Endothelial cell (in vitro differentiated cells): ENCODE data around the gene LAMC1. TPM values are rescaled to one million over a fixed set of nuclear protein-coding genes. Genes with fewer than 3 reads are reported as not detected.

Experiments
- DNase-seq: peaks from one replicate; pipeline ENCODE4 v3.0.0; 2021; ENCODE audit warnings: low spot score
- H3K27ac Mint-ChIP-seq: one replicate; pipeline ENCODE4 v1.8.0; 2021; ENCODE audit warnings: mixed read lengths, inconsistent platforms; ENCODE audit not compliant: unreplicated experiment
- H3K27me3 Mint-ChIP-seq: one replicate; pipeline ENCODE4 v1.8.0; 2021; ENCODE audit warnings: mild to moderate bottlenecking, moderate library complexity, mixed read lengths, inconsistent platforms; ENCODE audit not compliant: unreplicated experiment
- H3K36me3 Mint-ChIP-seq: one replicate; pipeline ENCODE4 v1.8.0; 2021; ENCODE audit warnings: mild to moderate bottlenecking, low read depth, mixed read lengths, inconsistent platforms; ENCODE audit not compliant: unreplicated experiment
- H3K4me1 Mint-ChIP-seq: one replicate; pipeline ENCODE4 v1.8.0; 2021; ENCODE audit warnings: mild to moderate bottlenecking, mixed read lengths, inconsistent platforms; ENCODE audit not compliant: unreplicated experiment
- H3K4me3 Mint-ChIP-seq: one replicate; pipeline ENCODE4 v1.8.0; 2021; ENCODE audit warnings: mild to moderate bottlenecking, mixed read lengths, inconsistent platforms; ENCODE audit not compliant: unreplicated experiment
- H3K9me3 Mint-ChIP-seq: one replicate; pipeline ENCODE4 v1.8.0; 2021; ENCODE audit warnings: mixed read lengths, inconsistent platforms; ENCODE audit not compliant: unreplicated experiment
- total RNA-seq: library from RNA; stranded (reverse); fragmentation: NEBNext Ultra II Directional; extraction: Animal tissue kit (Norgen Biotek cat#: 25700); gene quantifications from one replicate; pipeline ENCODE4 v1.2.1, GENCODE V29; 2021; ENCODE audit not compliant: unreplicated experiment
- TF ChIP-seq, protein P1 (sequence below): fragments of 200-600 bp; sonication (generic); IDR thresholded peaks from one replicate; pipeline ENCODE4 v1.5.0; 2021; ENCODE audit warnings: antibody characterized with exemption; ENCODE audit not compliant: unreplicated experiment

Gene LAMC1
- total RNA-seq, 1 donor from 2014 or later, result 265 TPM

DNA sequence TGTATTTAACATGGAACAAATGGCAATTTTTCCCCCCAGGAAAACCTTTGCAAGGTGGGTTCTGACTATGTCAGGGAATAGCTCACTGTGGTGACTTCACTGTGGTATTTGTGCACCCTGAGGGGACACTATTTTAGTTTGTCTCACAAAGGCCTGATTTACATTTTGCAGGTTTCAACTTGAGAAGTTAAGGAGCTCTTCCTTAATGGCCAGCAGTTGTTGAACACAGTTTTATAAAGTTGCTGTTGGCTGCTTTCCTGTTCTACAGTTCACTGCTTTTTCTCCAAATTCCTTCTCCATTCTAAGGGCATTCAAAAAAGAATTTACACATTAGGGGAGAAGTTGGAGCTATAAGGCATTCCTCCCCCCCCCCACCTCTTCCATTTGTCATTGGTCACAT lies 4.6 kb downstream of the LAMC1 start:
- H3K27me3 Mint-ChIP-seq, result peaks cover 8% of the 10 kb centered on the region
- H3K9me3 Mint-ChIP-seq, result no peaks in the 10 kb centered on the region
- H3K4me1 Mint-ChIP-seq, result peaks cover 50% of the 10 kb centered on the region
- no peak overlapping the region for H3K27ac Mint-ChIP-seq
- TF ChIP-seq, protein P1, sequence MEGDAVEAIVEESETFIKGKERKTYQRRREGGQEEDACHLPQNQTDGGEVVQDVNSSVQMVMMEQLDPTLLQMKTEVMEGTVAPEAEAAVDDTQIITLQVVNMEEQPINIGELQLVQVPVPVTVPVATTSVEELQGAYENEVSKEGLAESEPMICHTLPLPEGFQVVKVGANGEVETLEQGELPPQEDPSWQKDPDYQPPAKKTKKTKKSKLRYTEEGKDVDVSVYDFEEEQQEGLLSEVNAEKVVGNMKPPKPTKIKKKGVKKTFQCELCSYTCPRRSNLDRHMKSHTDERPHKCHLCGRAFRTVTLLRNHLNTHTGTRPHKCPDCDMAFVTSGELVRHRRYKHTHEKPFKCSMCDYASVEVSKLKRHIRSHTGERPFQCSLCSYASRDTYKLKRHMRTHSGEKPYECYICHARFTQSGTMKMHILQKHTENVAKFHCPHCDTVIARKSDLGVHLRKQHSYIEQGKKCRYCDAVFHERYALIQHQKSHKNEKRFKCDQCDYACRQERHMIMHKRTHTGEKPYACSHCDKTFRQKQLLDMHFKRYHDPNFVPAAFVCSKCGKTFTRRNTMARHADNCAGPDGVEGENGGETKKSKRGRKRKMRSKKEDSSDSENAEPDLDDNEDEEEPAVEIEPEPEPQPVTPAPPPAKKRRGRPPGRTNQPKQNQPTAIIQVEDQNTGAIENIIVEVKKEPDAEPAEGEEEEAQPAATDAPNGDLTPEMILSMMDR, result no peak
- H3K36me3 Mint-ChIP-seq, result peaks cover 8% of the 10 kb centered on the region
- no peak for DNase-seq
- no peak overlapping the region for H3K4me3 Mint-ChIP-seq

DNA sequence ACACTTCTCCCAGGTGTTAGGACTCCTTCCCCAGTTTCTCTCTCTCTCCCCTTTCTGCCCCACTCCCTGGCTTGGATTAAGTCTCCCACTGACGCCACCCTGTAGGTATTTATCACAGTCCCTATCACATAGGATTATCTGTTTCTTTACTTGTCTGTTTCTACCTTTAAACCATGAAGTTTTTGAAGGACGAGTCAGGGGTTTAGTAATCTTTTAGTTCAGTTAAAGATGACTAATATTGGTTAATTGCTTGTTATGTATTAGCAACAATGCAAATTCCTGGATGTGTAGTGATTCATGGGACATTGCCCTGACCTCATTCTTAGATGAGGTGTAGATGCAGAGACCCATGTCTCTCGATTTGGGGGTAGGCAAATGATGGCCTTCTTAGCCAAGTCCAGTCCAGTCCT lies 6.4 kb downstream of the LAMC1 start:
- Mint-ChIP-seq H3K27ac (no peak overlapping the region), H3K4me3 (no peak overlapping the region), H3K36me3 (peaks cover 7% of the 10 kb centered on the region), H3K4me1 (peaks cover 47% of the 10 kb centered on the region), H3K9me3 (no peaks in the 10 kb centered on the region), H3K27me3 (peaks cover 3% of the 10 kb centered on the region)
- DNase-seq, result no peak
- TF ChIP-seq, protein P1, result no peak

DNA sequence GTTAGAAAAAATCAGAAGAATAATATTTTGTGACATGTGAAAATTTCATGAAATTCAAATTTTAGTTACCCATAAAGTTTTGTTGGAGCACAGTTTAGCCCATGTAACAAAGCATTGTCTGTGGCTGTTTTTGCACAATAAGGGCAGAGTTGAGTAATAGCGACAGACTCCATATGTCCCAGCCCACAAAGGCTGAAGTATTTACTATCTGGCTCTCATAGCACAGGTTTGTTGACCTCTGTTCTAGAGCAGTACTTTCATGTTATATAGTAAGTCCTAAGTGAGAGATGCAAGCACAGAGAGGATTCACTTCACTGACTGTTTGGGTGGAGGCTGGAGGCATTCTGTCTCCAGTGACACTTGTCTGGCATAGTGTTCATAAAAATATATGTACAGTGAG lies 6.8 kb downstream of the LAMC1 start:
- no peaks in the 10 kb centered on the region for H3K9me3 Mint-ChIP-seq
- H3K4me1 Mint-ChIP-seq, result peaks cover 43% of the 10 kb centered on the region

DNA sequence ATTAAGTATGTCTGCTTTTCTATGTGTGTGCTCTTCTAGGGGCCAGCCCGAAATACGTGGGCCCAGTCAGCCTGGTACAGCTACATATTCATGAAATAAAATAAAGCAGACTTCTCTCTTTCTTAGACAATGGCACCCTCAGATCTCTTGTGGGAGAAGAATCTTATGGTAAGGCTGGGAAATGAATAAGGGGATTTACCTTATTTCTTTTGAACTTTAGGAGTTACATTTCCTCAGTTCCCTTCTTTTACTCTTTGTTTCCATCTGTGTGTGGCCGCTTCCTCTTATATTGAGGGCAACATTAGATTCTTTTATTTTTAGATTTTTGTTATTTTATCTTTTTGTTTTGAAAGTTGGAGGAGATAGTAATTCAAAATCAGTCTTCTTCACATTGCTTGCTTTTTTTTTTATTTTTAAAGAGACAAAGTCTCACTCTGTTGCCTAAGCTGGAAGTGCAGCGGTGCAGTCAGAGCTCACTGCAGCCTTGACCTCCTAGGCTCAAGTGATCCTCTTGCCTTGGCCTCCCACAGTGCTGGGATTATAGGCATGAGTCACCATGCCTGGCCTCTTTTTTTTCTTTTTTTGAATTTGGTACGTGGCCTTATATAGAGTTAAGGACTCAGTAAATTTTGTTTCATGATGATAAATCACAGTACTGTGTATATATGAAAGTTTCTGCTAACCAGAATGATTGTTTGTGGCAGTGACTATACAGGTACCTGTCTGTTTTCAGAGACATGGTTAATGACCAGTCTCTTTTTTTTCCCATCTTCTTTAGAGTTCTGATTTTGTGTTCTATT lies 9.1 kb downstream of the LAMC1 start:
- TF ChIP-seq, protein P1, result no peak
- H3K36me3 Mint-ChIP-seq, result peaks cover 4% of the 10 kb centered on the region
- H3K4me3 Mint-ChIP-seq, result no peak overlapping the region
- peaks cover 30% of the 10 kb centered on the region for H3K4me1 Mint-ChIP-seq
- H3K9me3 Mint-ChIP-seq, result no peaks in the 10 kb centered on the region
- no peak overlapping the region for H3K27ac Mint-ChIP-seq
- DNase-seq, result no peak
- peaks cover 2% of the 10 kb centered on the region for H3K27me3 Mint-ChIP-seq

More for the DNA sequence above, 6.8 kb downstream of the LAMC1 start:
- H3K27me3 Mint-ChIP-seq, result no peaks in the 10 kb centered on the region
- H3K27ac Mint-ChIP-seq, result no peak overlapping the region
- H3K36me3 Mint-ChIP-seq, result peaks cover 7% of the 10 kb centered on the region
- TF ChIP-seq, protein P1, result no peak
- no peak overlapping the region for H3K4me3 Mint-ChIP-seq
- DNase-seq, result no peak

DNA sequence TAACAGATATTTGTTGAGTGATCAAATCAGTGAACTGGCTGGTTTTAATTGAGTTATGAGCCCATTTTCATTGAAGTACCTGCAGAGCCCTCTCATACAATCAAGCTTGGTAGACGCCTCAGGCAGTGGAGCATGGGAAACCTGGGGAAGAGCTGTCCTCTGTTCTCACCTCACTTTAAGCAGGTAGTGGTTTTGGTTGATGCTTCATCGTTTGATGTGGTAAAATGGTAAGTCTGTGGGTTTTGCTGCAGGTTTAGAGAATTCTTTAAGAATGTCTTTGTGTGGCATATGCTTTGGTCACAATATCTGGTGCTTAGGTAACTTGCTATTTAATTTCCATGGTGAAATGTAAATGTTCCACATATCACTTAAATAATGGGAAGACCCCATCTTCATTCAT lies 10.0 kb downstream of the LAMC1 start:
- TF ChIP-seq, protein P1, result no peak
- no peaks in the 10 kb centered on the region for H3K9me3 Mint-ChIP-seq
- peaks cover 4% of the 10 kb centered on the region for H3K36me3 Mint-ChIP-seq
- H3K27ac Mint-ChIP-seq, result no peak overlapping the region
- H3K4me3 Mint-ChIP-seq, result no peak overlapping the region
- peaks cover 2% of the 10 kb centered on the region for H3K27me3 Mint-ChIP-seq
- DNase-seq, result no peak
- peaks cover 32% of the 10 kb centered on the region for H3K4me1 Mint-ChIP-seq
